Stromal cell of bone marrow (primary cell): ENCODE results near the gene RASA1.
A peak's percentile ranks its signal among the peaks of the same experiment; 100 is the strongest.

Experiments
- DNase-seq: peaks from one replicate; pipeline ENCODE4 v3.0.0-alpha.2; 2012; ENCODE audit warnings: low read depth

RASA1 gene

DNA sequence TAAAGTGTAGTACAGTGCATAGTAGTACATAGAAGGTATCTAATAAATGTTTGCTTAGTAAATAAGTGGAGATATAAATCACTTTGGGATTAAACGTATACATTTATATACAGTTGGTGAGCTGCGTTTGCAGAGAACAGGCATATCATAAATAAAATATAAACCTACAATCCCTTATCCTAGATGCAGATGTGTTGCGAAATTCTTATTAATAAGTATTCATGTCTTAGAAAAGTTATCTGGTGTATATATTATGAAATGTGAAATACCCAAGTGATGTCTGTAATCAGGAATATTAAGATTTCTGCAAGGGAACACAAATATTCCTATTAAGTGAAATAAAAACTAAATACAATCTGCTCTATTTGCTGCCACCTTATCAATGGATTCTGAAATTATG, 136.2 kb downstream of the RASA1 start:
- DNase-seq = no peak

GRCh38 chr5:87404359-87404758, 136.7 kb downstream of the RASA1 start:
- DNase-seq = no peak

DNA sequence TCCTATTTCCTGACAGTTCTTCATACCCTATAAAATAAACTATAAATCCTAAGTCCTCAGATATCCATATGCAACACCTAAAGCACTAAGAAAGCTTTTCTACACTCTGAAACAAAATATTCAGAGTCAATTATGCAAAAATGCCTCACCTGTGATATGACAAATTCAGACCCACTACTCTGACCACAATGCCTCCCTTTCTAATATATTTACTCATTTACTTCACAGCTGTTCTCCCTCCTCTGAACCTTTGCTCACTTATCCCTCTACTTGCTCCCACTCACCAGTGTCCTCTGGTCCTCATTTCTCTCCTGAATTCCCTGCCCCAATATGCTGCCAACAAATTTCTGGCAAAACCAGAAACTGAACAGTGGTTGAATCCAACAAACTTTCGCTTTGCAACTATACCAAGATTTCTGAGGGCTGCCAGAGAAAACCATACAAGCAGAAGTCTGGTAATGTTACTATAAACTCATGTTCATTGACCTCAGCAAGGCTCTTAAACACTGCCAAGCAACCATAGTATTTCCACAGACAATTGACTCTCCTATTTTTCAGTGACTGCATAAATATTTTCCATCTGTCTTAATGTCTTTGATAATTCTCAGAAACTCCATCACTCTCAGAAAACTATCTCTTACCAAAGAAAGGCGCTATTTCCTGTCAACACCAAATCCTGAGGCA, 137.9 kb downstream of the RASA1 start:
- DNase-seq = no peak

GRCh38 chr5:87408204-87408603, 140.5 kb downstream of the RASA1 start:
- no peak for DNase-seq

DNA sequence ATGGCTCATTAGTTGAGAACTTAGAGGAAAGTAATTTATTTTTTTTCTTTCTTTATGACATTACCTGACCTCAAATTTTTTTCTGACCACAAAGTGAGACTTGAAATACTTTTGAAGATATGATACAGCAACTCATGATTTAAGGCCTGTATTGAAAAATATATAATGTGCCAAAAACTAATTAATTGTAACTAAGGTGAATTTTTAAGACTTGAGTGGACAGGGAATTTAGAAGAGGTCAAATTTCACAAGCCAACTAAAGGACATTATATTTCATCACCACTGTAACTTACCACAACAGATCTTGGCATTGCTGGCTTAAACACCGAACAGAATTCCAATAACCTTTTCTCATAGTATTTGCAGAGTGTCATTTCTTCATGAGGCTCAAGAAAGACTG, 143.2 kb downstream of the RASA1 start:
- no peak for DNase-seq

DNA sequence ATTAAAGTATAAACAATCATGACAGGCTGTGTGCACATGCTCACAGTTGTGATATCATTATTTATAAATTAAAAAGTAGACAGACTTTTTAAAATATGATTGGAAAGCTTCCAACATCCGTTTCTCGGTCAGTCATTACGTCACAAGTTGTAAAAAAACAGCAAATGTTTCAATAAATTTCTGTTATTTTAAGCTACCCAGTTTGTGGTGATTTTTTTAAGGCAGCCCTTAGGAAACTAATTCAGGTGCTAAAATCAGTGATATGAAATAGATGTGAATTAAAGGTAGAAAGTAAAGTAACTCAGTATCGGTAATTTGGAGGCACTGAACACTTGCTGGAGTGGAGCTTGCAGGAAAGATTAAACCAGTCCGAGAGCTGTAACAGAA, 143.9 kb downstream of the RASA1 start:
- no peak for DNase-seq

DNA sequence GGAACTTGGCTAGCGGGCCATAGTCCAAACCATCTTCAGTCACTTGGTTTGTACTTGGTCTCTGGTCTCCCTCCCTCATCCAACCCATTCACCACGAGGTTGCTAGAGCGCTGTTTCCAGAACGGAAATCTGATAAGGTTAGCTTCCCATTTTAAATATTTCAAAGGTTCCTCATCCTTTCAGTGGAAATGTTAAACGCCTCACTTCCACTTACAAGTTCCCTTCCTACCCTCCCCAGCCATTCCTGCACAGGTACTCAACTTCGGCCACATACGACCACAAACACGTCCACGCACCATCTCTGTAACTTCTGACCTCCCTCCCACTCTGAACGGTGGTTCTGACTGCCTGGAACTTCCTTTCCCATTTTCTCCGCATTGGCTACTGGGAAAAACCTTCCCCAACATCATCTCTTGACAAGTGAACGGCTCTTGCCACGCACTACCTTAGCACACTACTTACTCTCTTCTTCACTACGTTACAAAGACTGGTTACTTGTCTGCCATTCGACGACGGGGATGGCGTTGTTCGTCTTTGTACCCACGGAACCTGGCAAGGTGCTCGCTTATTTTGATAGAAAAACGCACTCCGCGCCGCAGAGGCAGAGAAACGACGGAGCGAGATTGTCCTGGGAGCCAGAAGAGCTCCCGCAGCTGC, 144.4 kb downstream of the RASA1 start:
- DNase-seq = no peak

DNA sequence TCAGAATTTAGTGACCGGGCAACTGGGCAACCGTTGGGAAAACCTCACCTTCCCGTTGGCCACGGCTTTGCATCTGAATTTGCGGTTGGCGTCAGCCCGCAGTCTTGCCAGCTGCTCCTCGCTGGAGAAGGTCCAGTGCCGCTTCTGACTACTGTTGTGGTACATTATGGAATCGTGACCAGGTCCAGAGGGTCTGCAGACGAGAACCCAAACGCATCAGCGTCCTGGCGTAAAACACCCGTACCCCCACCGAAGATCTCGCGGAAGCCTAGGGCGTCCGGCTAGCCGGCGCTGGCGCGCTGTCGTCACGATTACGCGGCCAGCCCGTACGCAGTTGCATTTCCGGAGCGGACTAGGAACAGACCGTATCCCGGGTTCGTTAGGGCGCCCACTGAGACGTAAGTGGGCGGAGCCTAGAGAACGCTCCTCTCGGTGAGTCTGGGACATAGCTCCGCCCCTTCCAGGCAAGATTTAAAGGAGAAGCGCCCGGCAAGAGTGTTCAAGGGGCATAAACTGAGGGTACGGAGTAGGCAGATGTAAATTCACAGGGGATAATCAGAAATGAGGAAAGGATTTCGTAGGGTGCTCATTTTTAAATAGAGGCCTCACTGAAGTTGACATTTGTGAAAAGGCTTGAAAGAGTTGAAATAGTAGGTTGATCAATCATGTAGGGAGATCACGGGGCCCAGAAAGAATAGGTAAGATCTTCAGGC, 145.1 kb downstream of the RASA1 start, which contains the start of gene CCNH:
Gene CCNH (minus strand): TSS at position 301 of the 713 bp plus-strand sequence. CDS start 136 bp downstream, at position 165.
- peak; percentile 98 for DNase-seq

- no peak for DNase-seq
Measured at GRCh38 chr5:87413343-87413645, 145.6 kb downstream of the RASA1 start.

GRCh38 chr5:87418506-87418905, 150.8 kb downstream of the RASA1 start:
- no peak for DNase-seq

GRCh38 chr5:87421307-87421706, 153.6 kb downstream of the RASA1 start:
- no peak for DNase-seq

GRCh38 chr5:87423755-87424154, 156.1 kb downstream of the RASA1 start:
- no peak for DNase-seq

DNA sequence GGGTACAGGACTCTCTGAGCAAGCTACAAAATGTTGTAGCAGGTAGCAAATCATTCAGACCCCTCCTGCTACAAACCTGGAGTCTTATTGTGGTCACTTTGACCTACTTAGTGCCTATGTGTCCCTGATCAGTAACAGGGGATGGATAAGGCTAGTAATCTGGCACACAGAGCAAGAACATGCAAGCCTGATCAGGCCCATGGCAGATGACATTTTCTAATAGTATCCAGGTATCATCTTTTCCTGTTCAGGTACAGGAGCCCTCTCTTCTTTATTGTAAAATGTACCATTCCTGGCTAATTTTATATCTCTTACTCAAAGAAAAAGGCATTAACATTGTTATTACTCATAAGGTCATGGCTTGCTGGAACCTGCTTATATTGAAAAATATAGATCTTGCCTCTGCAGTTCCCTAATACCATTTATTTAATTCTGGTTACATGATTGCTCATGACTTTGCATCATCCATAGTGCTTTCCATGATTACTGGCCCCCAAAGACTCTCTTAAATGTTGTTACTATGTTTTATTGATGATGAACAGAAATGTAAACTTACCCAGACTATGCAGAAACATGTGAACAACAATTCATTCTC, 163.3 kb downstream of the RASA1 start:
- no peak for DNase-seq

- no peak for DNase-seq
Measured at GRCh38 chr5:87432460-87432859, 164.8 kb downstream of the RASA1 start.

DNA sequence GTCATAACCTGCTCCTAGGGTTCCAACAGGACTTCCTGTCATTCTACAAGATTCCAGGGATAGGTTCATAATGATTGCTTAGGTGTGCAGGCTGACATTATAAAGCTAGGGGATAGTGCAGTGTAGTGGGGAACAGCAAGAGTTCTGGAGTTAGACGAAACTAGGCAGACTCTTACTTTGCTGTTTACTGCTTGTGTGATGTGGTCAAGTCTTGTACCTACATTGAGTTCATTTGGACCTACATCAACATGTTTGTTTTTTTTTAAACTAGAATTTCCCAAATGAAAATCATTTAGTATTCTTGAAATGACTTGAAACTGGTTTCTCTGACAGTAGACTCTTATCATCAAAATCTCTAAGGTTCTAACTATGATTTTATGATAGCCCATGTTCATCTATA, 166.3 kb downstream of the RASA1 start:
- no peak for DNase-seq

GRCh38 chr5:87434461-87434860, 166.8 kb downstream of the RASA1 start:
- DNase-seq = no peak

GRCh38 chr5:87435144-87435694, 167.5 kb downstream of the RASA1 start:
- no peak for DNase-seq

DNA sequence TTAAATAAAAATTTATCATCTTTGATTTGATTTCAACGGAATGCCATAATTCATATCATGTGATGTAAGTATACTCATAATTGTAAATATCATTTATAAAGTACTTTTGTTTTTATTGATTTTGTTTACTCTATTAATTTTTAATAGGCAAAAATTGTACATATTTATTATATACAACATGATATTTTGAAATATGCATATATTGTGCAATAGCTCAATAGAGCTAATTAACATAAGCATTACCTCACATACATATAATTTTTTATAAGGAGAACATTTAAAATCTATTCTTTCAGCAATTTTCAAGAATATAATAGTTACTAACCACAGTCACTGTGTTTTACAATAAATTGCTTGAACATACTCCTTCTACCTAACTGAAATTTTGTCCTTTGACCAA, 170.0 kb downstream of the RASA1 start:
- no peak for DNase-seq

DNA sequence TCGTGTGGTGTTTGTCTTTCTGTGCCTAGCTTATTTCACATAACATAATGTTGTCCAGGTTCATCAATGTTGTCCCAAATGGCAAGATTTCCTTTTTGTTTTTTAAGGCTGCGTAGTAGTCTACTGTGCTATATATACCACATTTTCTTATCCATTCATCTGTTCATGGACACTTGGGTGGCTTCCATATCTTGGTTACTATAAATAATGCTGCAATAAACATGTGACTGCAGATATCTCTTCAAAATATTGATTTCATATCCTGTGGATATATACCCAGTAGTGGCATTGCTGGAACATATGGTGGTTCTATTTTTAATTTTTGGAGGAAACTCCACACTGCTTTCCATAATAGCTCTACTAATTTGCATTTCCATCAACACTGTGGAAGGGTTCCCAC, 170.5 kb downstream of the RASA1 start:
- DNase-seq = no peak
